HEK293T (cell line): ENCODE measurements around the gene TRABD2B.

Experiments
- FOXM1 ChIP-seq: fragments of 450-650 bp; IDR thresholded peaks from 2 replicates; pipeline ENCODE4 v1.6.1; 2017; ENCODE audit warnings: mild to moderate bottlenecking, borderline replicate concordance
- HDGF ChIP-seq: fragments of 450-650 bp; IDR thresholded peaks from 2 replicates; pipeline ENCODE4 v1.6.1; 2017; ENCODE audit warnings: antibody characterized with exemption, borderline replicate concordance
- PKNOX1 ChIP-seq: fragments of 450-650 bp; IDR thresholded peaks from 2 replicates; pipeline ENCODE4 v1.6.1; 2016
- SUZ12 ChIP-seq: fragments of 450-650 bp; IDR thresholded peaks from 2 replicates; pipeline ENCODE4 v1.6.1; 2016; ENCODE audit warnings: mild to moderate bottlenecking

- TF ChIP-seq HDGF (no peak), PKNOX1 (no peak), SUZ12 (no peak), FOXM1 (no peak)
These were observed 274.1 kb downstream of the TRABD2B start for GRCh38 chr1:47722909-47723580.
